Measurements from ENCODE around the gene FAM222B. TPM values are rescaled to one million over a fixed set of nuclear protein-coding genes. Genes with fewer than 3 reads are reported as not detected.

FAM222B gene
- total RNA-seq, 1 experiment from 2014 or later, result 4.8 TPM

- CTCF ChIA-PET, result no interaction called here
- intact Hi-C loops (cut with micrococcal nuclease), result no loop called here
- POLR2A ChIA-PET (ENCODE audit: unreplicated experiment), result interaction anchor here (0.8 kb wide), 1 partner anchor 1287 kb away, joined by 3 read pairs; no protein-coding TSS in a partner anchor
- no peak overlapping the region for H3K9ac ChIP-seq (ENCODE audit: low read length)
- TF ChIP-seq EZH2phosphoT487 (IDR thresholded peaks at IDR 0.05; ENCODE audit: borderline replicate concordance, low read length), result no peak
- TF ChIP-seq EZH2 (IDR thresholded peaks at IDR 0.05; ENCODE audit: low read length, unreplicated experiment), result no peak
- no peak for TF ChIP-seq CTCF (conservative IDR thresholded peaks at IDR 0.05; ENCODE audit: low read depth, low read length)
- H3K9me3 ChIP-seq (ENCODE audit: low read length), result no peaks in the 10 kb centered on the region
- H2AFZ ChIP-seq (ENCODE audit: low read length), result no peak overlapping the region
- H3K27ac ChIP-seq (ENCODE audit: low read length), result no peak overlapping the region
- no peaks in the 10 kb centered on the region for H4K20me1 ChIP-seq (ENCODE audit: low read length)
- no peaks in the 10 kb centered on the region for H3K27me3 ChIP-seq (ENCODE audit: low read length)
- DNase-seq (no peak), ATAC-seq (no peak)
- no TSS peak for BruUV-seq (replicated peaks)
- H3K79me2 ChIP-seq (ENCODE audit: low read length), result no peaks in the 10 kb centered on the region
- H3K4me2 ChIP-seq (ENCODE audit: low read length), result no peak overlapping the region
- H3K4me3 ChIP-seq (ENCODE audit: low read length), result no peak overlapping the region
- H3K4me1 ChIP-seq (ENCODE audit: insufficient read depth, low read length), result no peaks in the 10 kb centered on the region; the same call in 1 of the 2 replicates
- H3K36me3 ChIP-seq (ENCODE audit: low read depth, low read length), result no peaks in the 10 kb centered on the region
- no peaks in the 10 kb centered on the region for H3F3A ChIP-seq (ENCODE audit: low read length, unreplicated experiment)
- no peaks in the 10 kb centered on the region for H3K9me2 ChIP-seq (replicated peaks; ENCODE audit: low read length)
These were observed 135.9 kb downstream of the FAM222B start for GRCh38 chr17:28706471-28707338.

Small RNA genes within 50 kb of the gene (microRNA-seq; reads per million reads assigned to microRNA genes)
- not detected for gene MIR451B (ENCODE audit: unreplicated experiment)

Other genes starting within 250 kb of the FAM222B start
- 86.6 and 118 TPM in 2 replicates for gene SPAG5, start 243.8 kb downstream of the FAM222B start, total RNA-seq (2014; rRNA removed)
- 4.4 and 7.2 TPM in 2 replicates for gene RSKR, start 228.6 kb downstream of the FAM222B start, total RNA-seq (2014; rRNA removed)
- gene BLTP2, start 197.6 kb downstream of the FAM222B start, total RNA-seq (2014; rRNA removed), result 103 and 171 TPM in 2 replicates
- 31.6 and 34.0 TPM in 2 replicates for gene SDF2, start 180.9 kb downstream of the FAM222B start, total RNA-seq (2014; rRNA removed)
- gene SUPT6H, start 180.6 kb downstream of the FAM222B start, total RNA-seq (2014; rRNA removed), result 32.2 and 38.8 TPM in 2 replicates
- 1.9 and 2.6 TPM in 2 replicates for gene PROCA1, start 130.9 kb downstream of the FAM222B start, total RNA-seq (2014; rRNA removed)
- 207 and 211 TPM in 2 replicates for gene RAB34, start 124.9 kb downstream of the FAM222B start, total RNA-seq (2014; rRNA removed)
- gene RPL23A, start 122.8 kb downstream of the FAM222B start, total RNA-seq (2014; rRNA removed), result 390 and 515 TPM in 2 replicates
- 7.1 and 9.3 TPM in 2 replicates for gene TLCD1, start 116.6 kb downstream of the FAM222B start, total RNA-seq (2014; rRNA removed)
- gene NEK8, start 114.0 kb downstream of the FAM222B start, total RNA-seq (2014; rRNA removed), result 2.4 and 3.7 TPM in 2 replicates
- 81.5 and 104 TPM in 2 replicates for gene TRAF4, start 98.8 kb downstream of the FAM222B start, total RNA-seq (2014; rRNA removed)
- gene ERAL1, start 12.2 kb upstream of the FAM222B start, total RNA-seq (2014; rRNA removed), result 25.8 and 30.5 TPM in 2 replicates
- 23.1 and 34.7 TPM in 2 replicates for gene FLOT2, start 54.9 kb upstream of the FAM222B start, total RNA-seq (2014; rRNA removed)
- gene DHRS13, start 60.3 kb upstream of the FAM222B start, total RNA-seq (2014; rRNA removed), result 4.9 and 5.1 TPM in 2 replicates
- gene PHF12, start 108.7 kb upstream of the FAM222B start, total RNA-seq (2014; rRNA removed), result 20.6 and 25.0 TPM in 2 replicates
- gene SEZ6, start 163.2 kb upstream of the FAM222B start, total RNA-seq (2014; rRNA removed), result not detected in 2 replicates
- 0.87 and 1.5 TPM in 2 replicates for gene PIPOX, start 200.4 kb upstream of the FAM222B start, total RNA-seq (2014; rRNA removed)

Data from PC-3 (cell line).